ENCODE results near the gene KDM3A.

- TF ChIP-seq CTCF (IDR thresholded peaks at IDR 0.05; ENCODE audit: low read depth, low read length) (no peak), MYC (IDR thresholded peaks at IDR 0.05; ENCODE audit: low read depth, low read length) (no peak), POLR2A (IDR thresholded peaks at IDR 0.05; ENCODE audit: extremely low read depth, insufficient read length) (no peak)
- TF ChIP-seq, protein P1, sequence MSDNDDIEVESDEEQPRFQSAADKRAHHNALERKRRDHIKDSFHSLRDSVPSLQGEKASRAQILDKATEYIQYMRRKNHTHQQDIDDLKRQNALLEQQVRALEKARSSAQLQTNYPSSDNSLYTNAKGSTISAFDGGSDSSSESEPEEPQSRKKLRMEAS (IDR thresholded peaks at IDR 0.05; ENCODE audit: low read depth, low read length) = no peak
Observed at GRCh38 chr2:86464652-86465051, 23.5 kb downstream of the KDM3A start.

All from NB4 (cell line).